OCI-LY7 (cell line): ENCODE measurements around the gene F7. TPM values are rescaled to one million over a fixed set of nuclear protein-coding genes. Genes with fewer than 3 reads are reported as not detected.

ENCODE experiments used
- BruUV-seq: library from RNA; stranded (reverse); fragments of 400-500 nt; replicated peaks from 2 replicates; lab custom pipeline; 2021; lab: Mats Ljungman, UMichigan
- CTCF ChIA-PET: fragments of 300-600 bp; sonication (Branson Sonifier 250); formaldehyde crosslinking; loops from one replicate; lab custom pipeline; 2022; ENCODE audit warnings: antibody characterized with exemption; ENCODE audit not compliant: unreplicated experiment; lab: Charles Lee
- POLR2A ChIA-PET: fragments of 300-600 bp; sonication (Branson Sonifier 250); formaldehyde crosslinking; loops from one replicate; lab custom pipeline; 2022; ENCODE audit warnings: antibody characterized with exemption; lab: Charles Lee
- DNase-seq: peaks from one replicate; pipeline ENCODE4 v3.0.0-alpha.2; 2015; ENCODE audit warnings: low spot score
- H2AFZ ChIP-seq: fragments of 200-600 bp; sonication (generic), shearing (Covaris generic); 2 replicates; pipeline ENCODE4 v1.6.1; 2014; ENCODE audit warnings: mild to moderate bottlenecking, antibody characterized with exemption, low read length, moderate library complexity
- H3K27ac ChIP-seq: fragments of 200-600 bp; sonication (generic); 2 replicates; pipeline ENCODE4 v1.5.1; 2014; ENCODE audit warnings: mixed run types, low read depth, mild to moderate bottlenecking, moderate library complexity, low read length, inconsistent platforms; ENCODE audit not compliant: poor library complexity, severe bottlenecking
- H3K36me3 ChIP-seq: fragments of 200-600 bp; sonication (generic); 2 replicates; pipeline ENCODE4 v1.6.1; 2014; ENCODE audit warnings: mild to moderate bottlenecking, antibody characterized with exemption, low read length, moderate library complexity, mixed read lengths; ENCODE audit not compliant: insufficient read depth
- H3K4me1 ChIP-seq: fragments of 200-600 bp; sonication (generic); 2 replicates; pipeline ENCODE4 v1.5.1; 2014; ENCODE audit warnings: mild to moderate bottlenecking, low read length; ENCODE audit not compliant: insufficient read depth, poor library complexity, severe bottlenecking
- H3K4me2 ChIP-seq: fragments of 200-600 bp; sonication (generic); 2 replicates; pipeline ENCODE4 v1.6.1; 2014; ENCODE audit warnings: mild to moderate bottlenecking, low read length
- H3K4me3 ChIP-seq: fragments of 200-600 bp; sonication (generic); 2 replicates; pipeline ENCODE4 v1.5.1; 2014; ENCODE audit warnings: mild to moderate bottlenecking, low read depth, low read length; ENCODE audit not compliant: poor library complexity, severe bottlenecking
- H3K79me2 ChIP-seq: fragments of 200-600 bp; sonication (generic); 2 replicates; pipeline ENCODE4 v1.6.1; 2016; ENCODE audit warnings: low read depth, mild to moderate bottlenecking, low read length, moderate library complexity, mixed read lengths; ENCODE audit not compliant: insufficient read depth
- H3K9me2 ChIP-seq: fragments of 200-600 bp; sonication (generic); 2 replicates; pipeline ENCODE4 v1.6.1; 2016; ENCODE audit warnings: mild to moderate bottlenecking, low read length, mixed read lengths; ENCODE audit not compliant: insufficient read depth
- H3K9me3 ChIP-seq: fragments of 200-600 bp; sonication (generic); 2 replicates; pipeline ENCODE4 v1.6.1; 2014; ENCODE audit warnings: mild to moderate bottlenecking, mixed run types, low read length, mixed read lengths
- H4K20me1 ChIP-seq: fragments of 200-600 bp; sonication (generic); 2 replicates; pipeline ENCODE4 v1.6.1; 2014; ENCODE audit warnings: mild to moderate bottlenecking, antibody characterized with exemption, low read length, moderate library complexity, mixed read lengths; ENCODE audit not compliant: insufficient read depth
- EZH2phosphoT487 ChIP-seq: fragments of 200-600 bp; sonication (generic); IDR thresholded peaks from 2 replicates; pipeline ENCODE4 v1.6.1; 2018; ENCODE audit warnings: low read depth, borderline replicate concordance, mild to moderate bottlenecking, mixed run types, antibody characterized with exemption, low read length, moderate library complexity, mixed read lengths
- intact Hi-C: fragments of 100-400 bp; cut with micrococcal nuclease; formaldehyde crosslinking; loops from one replicate; pipeline ENCODE4 v1.10.0; 2022; ENCODE audit not compliant: unreplicated experiment
- total RNA-seq, 2 experiments: library from RNA; depleted of rRNA in 1 of 2; stranded (reverse); fragments of >200 nt in 1 of 2; shearing (Covaris generic) in 1 of 2; gene quantifications; 2 replicates each; pipeline ENCODE4 v1.2.3, GENCODE V29; 2014 to 2022
- TF ChIP-seq, protein P1 (sequence below): fragments of 200-600 bp; sonication (generic); conservative IDR thresholded peaks from 2 replicates; pipeline ENCODE4 v1.5.1; 2014; ENCODE audit warnings: mild to moderate bottlenecking, antibody characterized with exemption, low read length, moderate library complexity, mixed read lengths

Gene F7
- total RNA-seq, 2 experiments from 2014 or later, result not detected

DNA sequence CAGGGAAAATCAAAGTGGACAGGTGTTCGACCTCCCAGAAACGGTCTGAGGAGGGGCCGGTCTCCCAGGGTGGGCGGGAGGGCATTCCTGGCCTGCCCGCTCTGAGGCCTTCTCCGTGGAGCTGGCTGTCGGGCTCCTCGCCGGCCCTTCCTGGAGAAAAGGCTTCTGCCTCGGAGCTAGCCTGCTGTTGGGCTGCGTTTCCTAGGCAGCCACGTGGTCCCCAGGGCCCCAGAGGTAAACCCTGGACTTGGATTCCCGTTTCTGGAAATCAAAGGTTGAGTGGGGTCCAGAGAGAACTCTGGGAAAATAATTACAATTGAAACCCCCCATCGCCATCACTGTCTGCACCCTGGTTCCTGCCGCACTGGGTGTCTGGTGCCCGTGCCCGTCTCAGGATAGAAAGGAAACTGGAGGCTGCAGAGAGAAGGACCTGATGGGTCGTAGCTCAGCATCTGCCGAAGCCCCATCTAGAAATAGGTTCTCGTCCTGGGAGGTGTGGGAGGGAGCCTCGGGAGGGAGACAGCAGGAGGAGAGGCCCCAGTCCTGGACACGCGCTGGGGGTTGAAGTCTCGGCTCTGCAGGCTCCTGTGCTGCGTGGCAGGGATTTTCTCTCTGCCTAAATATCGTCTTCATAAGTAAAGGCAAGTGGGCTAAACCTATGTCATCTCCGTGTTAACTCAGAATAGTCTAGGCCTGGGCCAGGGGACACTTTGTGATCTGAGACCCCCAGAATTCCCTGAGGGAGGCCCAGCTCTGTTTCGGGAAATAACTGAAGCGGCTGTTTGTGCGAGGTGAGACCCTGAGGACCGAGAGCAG lies 45.2 kb downstream of the F7 start:
- Histone ChIP-seq H3K9me2 (no peaks in the 10 kb centered on the region), H3K4me2 (no peak overlapping the region), H3K4me1 (peaks cover 3% of the 10 kb centered on the region), H2AFZ (no peak overlapping the region), H4K20me1 (no peaks in the 10 kb centered on the region), H3K27ac (no peak overlapping the region), H3K9me3 (no peaks in the 10 kb centered on the region), H3K79me2 (no peaks in the 10 kb centered on the region), H3K4me3 (no peak overlapping the region), H3K36me3 (no peaks in the 10 kb centered on the region)
- CTCF ChIA-PET, result no interaction called here
- DNase-seq, result no peak
- POLR2A ChIA-PET, result no interaction called here
- BruUV-seq, result no TSS peak
- intact Hi-C loops, result no loop called here
- TF ChIP-seq, protein P1, sequence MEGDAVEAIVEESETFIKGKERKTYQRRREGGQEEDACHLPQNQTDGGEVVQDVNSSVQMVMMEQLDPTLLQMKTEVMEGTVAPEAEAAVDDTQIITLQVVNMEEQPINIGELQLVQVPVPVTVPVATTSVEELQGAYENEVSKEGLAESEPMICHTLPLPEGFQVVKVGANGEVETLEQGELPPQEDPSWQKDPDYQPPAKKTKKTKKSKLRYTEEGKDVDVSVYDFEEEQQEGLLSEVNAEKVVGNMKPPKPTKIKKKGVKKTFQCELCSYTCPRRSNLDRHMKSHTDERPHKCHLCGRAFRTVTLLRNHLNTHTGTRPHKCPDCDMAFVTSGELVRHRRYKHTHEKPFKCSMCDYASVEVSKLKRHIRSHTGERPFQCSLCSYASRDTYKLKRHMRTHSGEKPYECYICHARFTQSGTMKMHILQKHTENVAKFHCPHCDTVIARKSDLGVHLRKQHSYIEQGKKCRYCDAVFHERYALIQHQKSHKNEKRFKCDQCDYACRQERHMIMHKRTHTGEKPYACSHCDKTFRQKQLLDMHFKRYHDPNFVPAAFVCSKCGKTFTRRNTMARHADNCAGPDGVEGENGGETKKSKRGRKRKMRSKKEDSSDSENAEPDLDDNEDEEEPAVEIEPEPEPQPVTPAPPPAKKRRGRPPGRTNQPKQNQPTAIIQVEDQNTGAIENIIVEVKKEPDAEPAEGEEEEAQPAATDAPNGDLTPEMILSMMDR, result no peak
- no peak for TF ChIP-seq EZH2phosphoT487

DNA sequence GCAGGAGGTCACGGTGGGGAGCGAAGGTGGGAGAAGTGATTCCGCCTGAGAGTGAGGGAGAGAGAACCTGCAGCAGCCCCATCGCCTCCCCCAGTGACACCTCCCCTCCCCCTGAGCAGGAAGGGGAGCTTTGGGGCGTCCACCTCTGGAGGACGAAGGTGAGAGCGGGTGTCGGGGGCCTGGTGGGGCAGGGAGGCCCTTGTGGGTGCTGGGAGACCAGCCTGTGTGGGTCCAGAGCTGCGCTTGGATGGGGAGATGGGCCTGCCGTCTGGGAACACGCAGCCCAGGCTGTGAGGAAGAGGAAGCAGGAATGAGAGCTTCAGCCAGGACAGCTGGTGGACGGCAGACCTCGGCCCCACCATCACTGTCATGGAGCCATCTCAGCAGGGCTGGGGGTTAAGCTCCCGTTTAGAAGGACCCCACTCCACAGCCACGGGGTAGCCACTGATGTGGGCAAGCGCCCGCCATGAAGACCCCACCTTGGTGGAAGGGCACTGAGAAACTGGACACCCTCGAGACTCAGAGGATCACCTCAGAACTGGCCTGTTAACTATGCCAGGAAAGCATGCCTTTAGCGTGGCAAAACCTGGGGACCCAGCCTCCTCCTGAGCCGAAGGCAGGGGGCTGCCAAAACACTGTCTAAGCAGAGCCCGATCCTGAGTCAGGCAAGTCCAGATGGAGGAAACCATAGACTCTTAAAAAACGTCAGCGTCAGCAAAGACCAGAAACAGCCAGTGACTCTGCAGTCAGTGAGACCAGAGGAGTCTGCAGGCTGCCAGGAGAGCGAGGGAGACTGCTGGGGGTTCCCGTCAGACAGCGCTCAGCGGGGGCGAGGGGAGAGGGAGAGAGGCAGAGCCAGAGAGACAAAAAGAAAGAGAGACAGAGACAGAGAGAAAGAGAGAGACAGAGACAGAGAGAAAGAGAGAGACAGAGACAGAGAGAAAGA lies 46.4 kb downstream of the F7 start:
- H4K20me1 ChIP-seq, result no peaks in the 10 kb centered on the region
- H3K9me3 ChIP-seq, result no peaks in the 10 kb centered on the region
- no peaks in the 10 kb centered on the region for H3K36me3 ChIP-seq
- TF ChIP-seq, protein P1, result no peak
- no peak for TF ChIP-seq EZH2phosphoT487
- intact Hi-C loops, result no loop called here
- CTCF ChIA-PET, result no interaction called here
- BruUV-seq, result no TSS peak
- peaks cover 3% of the 10 kb centered on the region for H3K4me1 ChIP-seq
- no peak for DNase-seq
- H3K4me2 ChIP-seq, result no peak overlapping the region
- POLR2A ChIA-PET, result no interaction called here
- H3K79me2 ChIP-seq, result no peaks in the 10 kb centered on the region
- H3K9me2 ChIP-seq, result no peaks in the 10 kb centered on the region
- H2AFZ ChIP-seq, result no peak overlapping the region
- H3K27ac ChIP-seq, result no peak overlapping the region
- H3K4me3 ChIP-seq, result no peak overlapping the region
